Smooth muscle cell of the brain vasculature (primary cell): ENCODE data around the gene PGM5.
"Not testable (repeated sequence)": the region's sequence is repeated elsewhere in the genome, so short reads cannot be mapped to it uniquely, and the experiment has no call there.

ENCODE experiments used
- DNase-seq: peaks from one replicate; pipeline ENCODE4 v3.0.0-alpha.2; 2012; ENCODE audit warnings: low read depth, low spot score

The PGM5 gene

DNA sequence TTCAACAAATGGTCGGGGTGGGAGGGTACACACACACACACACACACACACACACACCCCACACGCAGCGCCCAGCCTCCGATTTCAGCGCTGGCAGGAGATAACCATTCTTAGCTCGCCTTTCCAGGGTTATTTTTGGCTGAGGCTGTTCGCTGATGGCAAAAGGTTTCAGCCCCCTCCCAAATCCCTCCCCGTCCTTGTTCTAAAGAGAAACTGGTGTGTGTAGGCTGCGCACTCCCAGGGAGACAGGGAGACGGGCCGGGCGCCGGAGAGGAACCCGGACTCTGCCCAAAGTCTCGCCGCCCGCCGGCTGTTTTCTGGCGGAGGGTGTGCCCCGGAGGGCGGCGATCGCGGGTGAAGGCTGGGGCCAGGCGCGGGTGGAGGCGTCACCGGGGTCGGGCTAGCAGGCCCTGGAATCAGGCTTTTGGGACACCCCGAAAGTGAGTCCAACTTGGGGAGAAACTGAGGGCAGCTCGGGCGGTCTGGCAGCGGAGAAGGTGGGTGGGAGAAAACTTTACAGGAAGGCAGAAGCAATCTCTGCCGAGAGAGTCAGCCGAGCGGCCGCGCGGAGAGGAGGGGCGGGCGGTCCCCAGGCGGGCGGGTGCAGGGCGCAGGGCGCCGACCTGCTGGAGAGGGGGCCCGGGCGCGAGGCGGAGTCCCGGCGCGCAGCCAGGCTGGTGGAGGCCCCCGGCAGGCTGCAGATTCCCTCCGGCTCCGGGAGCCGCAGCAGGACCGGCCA lies at the start of gene PGM5:
PGM5 (plus strand) TSS at position 232 of the 739 bp plus-strand sequence. CDS start 517 bp downstream, outside the sequence.
- not testable (repeated sequence) for DNase-seq

DNA sequence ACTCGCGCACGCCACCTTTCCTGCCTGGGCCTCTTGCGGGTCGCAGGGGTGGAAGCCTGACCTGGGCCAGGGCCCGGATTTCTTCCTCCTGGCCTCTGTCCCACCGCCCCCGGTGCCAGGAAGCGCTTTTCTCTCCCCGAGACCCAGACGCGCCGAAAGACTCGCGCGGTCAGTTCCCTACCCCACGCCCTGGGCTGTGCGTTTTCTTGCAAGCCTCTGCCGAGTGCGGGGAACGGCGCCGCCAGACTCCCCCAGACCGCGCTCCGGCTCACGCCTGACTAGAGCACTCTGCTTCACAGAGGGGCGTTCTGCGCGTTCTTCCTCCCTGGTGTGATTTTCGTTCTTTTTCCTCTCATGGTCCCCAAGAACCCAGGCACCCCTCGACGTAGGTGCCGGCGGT lies 49.3 kb upstream of the PGM5 start:
- DNase-seq, result not testable (repeated sequence)

DNA sequence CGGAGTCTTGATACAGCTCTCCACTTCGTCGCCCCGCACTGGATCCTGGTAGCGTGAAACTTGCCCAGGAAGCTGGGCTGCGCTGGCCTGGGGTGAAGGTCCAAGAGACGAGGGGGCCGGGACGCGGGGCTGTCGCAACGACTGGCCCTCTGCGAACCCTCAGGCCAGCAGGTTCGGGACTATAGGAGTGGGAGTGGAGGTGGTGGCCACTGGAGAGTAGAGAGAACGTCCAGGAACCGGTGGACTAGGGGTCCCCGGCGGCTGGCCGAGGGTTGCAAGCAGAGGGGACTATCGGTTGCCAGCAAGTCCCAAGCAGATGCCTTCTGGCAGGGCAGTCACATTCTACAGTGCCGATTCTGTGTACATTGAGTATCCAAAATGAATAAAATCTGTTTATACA lies 48.8 kb upstream of the PGM5 start:
- DNase-seq, result not testable (repeated sequence)

DNA sequence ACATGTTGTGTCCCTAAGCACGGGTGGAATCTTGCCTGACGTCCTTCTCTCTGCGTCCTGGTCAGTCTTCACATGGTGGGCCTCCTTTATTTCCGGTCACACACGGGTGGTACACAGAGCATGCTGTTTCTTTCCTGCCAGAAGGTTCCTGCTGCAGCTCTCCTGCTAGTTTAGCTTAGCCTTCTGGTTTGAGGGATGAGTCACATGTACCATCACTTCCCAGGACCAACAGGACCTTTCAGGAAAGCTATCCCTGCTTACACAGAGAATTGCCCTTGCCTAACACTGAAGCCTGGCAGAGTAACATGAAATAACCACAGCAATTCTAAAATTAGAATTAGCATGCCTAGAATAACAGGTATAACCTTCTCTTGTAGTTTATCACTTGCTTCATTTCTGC lies 45.2 kb upstream of the PGM5 start:
- not testable (repeated sequence) for DNase-seq

DNA sequence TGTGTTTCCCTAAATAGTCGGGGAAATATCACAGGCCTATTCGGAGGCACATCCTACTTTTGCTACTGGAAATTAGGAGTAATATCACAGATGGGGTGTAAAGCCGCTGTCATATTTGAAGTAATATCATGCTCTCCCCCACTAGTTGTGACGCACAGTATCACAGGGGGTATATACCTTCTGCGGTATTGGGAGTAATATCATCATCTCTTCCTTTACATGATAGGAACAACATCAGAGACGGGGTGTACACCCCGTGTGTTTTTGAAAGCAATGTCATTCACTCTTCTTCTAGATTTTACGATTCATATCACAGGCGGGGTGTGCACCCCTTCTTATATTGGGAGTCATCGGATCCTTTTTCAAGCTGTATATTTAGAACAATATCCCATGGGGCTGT lies 38.2 kb upstream of the PGM5 start:
- DNase-seq, result not testable (repeated sequence)

DNA sequence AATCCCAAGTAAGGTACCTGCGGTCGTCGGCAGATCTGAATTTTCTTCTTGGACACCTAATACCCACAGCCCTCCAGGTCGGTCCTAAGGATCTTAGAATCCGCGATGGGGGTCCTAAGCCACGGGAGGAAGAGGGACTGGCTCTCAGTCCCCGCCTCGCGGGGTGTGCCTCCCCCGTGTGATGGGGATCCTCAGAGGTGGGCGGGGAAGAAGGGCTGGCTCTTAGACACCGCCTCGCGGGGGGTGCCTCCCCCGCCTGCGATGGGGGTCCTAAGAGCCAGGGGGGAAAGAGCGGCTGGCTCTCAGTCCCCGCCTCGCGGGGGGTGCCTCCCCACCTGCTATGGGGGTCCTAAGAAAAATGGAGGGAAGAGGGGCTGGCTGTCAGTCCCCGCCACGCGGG lies 32.7 kb upstream of the PGM5 start:
- not testable (repeated sequence) for DNase-seq

DNA sequence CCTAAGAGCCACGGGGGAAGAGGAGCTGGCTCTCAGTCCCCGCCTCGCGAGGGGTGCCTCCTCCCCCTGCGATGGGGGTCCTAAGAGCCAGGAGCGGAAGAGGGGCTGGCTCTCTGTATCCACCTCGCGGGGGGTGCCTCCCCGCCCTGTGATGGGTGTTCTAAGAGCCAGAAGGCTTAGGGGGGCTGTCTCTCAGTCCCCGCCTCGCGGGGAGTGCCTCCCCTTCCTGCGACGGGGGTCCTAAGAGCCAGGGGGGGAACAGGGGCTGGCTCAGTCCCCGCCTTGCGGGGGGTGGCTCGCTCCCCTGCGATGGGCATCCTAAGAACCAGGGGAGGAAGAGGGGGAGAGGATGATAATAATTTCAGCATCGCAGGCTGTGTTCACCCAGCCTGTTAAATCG lies 31.9 kb upstream of the PGM5 start:
- not testable (repeated sequence) for DNase-seq

DNA sequence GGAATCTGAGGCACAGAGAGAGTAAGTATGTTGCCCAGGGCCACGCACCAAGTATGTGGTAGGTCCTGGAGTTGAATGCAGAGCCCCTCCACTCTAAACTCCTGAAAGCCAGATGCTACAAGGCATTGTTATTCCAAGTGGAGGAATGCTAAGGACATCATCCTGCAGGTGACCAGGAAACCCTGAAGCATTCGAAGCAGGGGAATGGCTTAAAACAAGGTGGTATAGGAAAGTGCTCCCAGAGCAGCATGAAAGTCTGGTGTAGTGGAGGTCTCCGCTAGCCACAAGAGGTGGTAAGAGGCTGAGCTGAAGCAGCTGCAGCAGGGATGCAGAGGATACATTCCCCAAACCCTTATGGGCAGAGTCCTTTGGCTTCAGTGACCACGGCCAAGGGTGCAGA lies 27.3 kb upstream of the PGM5 start:
- DNase-seq, result not testable (repeated sequence)

DNA sequence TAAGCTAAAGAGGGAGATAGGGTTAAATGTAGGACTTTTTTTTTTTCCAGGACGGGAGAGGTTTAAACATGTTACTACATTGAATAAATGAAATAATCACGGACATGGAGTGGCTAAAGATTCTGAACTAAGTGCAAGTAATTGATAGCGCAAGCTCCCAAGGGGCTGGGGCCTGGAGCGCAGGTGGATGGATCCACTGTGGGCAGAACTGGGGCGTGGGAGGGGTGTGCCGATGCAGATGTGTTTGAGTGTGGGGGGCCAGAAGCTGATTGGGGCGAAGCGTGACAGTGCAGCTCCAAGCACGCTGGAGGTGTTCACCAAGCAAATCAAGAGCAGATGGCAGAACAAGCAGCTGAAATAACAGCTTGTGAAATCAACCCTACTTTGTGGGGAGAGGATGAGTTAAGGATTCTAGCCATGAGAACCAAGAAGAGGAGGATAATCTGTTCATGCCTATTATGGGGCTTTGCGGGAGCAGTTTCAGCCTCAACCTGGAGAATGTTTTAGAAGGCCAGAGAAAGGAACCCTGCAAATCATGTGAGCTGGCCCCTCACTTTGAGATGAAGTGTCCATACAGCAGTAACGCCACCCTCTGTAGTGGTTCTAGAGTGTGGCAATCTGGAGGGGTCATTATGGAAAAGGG lies 25.8 kb upstream of the PGM5 start:
- DNase-seq, result not testable (repeated sequence)

DNA sequence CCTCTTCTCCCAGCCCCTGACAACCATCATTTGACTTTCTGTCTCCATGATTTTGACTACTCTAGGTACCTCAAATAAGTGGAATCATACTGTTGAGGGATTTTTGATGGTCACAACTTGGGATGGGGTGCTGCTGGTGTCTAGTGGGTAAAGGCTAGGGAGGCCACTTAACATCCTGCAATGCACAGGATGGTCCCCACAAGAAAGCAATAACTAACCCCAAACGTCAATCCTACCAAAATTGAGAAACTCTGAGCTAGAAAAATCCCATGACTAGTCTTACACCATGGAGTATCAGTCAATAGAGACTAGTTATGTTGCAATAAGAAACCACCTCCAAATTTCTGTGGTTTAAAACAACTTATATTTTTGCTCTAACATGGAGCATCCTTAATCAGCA lies 24.3 kb upstream of the PGM5 start:
- DNase-seq, result not testable (repeated sequence)

DNA sequence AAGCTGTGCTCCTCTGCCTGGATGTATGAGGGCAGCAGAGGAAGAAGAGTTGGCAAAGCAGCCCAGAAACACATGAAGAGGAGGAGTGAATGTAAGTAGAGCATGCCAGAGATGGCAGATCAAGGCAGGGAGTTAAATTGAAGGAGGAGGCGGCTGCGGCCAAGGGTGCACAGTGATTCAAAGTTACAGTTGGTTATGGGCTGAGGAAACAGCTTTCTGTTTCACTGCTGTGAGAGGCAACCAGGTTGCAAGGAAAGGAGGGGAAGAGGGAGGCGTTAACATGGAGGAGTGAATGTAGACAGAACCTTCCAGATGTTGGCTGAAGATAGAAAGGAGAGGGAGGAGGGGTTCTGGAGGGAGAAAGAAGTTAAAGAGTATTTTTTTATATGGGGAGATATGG lies 20.5 kb upstream of the PGM5 start:
- not testable (repeated sequence) for DNase-seq

DNA sequence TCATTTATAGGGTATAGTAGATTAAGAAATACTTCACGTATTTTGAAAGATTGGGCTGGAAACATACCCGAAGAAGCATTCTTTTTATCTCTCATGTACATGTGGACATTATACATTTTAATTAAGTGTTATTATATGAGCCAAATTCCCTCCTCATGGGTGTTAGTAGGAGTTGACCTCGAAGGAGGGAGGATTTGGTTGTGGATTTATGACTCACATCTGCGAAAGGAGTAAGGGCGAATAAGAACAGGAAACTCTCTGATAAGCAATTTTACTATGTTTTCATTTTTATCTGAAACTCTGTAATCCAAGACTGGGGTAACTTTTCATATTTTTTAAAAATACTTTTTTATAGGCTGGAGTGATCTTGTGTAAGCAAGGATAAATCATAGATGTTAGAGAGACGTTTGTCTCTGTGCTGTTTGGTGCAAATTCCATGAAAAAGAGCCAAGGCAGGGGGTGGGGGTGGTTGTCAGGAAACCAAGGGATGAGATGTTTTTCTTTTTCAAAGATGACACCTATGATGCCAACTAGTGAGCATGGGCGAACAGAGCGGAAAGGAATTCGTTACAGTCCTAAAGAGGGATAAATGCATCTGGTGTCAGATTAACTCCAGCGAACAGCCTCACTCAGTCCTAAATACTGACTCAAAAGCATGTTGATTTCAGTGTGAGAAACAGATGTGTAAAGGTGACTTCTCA lies 19.6 kb upstream of the PGM5 start:
- not testable (repeated sequence) for DNase-seq

DNA sequence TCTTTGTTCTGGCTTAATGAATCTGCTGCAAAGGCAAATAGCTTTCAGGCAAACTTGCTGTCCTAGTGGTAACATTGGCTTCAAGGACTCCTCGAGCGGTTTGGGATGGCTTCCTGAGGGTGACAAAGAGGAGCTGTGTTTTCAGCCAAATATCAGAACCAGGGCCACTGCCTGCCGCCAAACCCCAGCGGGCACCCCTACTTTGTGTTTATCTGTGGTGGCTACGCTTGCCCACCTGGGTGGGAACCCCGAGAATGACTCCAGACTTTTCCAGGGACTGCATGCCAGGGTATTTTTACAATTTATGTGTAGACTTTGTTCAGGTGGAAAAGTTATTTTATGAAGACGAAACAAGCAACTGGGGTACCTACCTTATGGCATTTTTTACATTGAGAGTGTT lies 18.4 kb upstream of the PGM5 start:
- DNase-seq, result not testable (repeated sequence)

DNA sequence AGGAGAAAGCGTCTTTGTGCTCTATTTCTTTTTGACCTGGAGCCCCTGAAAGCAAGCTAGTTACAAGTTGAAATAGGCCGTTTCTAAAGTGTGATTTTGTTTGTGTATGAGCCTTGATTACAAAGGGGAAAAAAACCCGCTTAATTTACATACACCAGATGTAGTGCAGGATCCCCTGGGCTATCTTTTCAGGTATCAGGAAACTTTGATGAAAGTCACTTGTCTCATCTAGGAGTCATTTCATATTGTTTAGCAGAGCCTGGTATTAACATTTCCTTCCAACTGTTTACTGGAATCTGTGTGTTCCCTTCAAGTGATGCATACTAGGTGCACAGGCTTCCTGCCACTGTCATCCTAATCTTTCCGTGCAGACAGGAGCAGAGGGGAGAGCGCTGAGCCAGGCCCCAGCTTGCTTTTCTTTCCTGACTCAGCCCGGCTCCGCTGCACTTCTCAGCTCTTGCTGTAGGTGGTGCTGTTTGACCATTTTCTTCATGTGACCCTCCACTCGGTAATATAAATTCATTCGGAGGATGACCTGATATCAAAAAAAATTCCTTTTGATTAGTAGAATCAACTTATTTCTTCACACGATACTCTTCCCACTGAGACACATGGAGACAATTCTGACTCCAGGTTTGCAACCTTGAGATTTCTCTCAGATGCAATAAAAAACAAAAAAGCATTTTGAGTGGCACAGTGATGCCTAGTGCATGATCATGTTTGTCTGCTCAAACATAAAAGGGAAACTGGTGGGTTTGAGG lies 14.0 kb upstream of the PGM5 start:
- not testable (repeated sequence) for DNase-seq

DNA sequence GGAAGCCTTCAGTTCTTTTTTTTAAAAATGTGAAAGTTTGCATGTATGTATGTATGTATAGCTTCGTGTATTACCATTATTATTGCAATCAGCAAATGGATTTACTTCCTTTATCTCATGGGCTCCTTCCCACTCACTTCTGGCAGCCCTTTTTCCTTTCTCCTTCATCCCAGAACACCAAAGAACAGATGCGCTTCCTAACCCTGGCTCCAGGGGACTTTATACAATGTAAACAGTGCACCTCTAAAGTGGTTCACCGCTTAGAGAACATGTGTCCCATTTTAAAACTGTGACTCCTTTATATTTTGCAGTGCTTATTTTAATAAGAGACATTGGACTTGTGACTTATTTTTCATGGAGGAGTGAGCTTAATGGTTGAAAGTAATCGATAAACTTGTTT lies 13.2 kb upstream of the PGM5 start:
- not testable (repeated sequence) for DNase-seq

DNA sequence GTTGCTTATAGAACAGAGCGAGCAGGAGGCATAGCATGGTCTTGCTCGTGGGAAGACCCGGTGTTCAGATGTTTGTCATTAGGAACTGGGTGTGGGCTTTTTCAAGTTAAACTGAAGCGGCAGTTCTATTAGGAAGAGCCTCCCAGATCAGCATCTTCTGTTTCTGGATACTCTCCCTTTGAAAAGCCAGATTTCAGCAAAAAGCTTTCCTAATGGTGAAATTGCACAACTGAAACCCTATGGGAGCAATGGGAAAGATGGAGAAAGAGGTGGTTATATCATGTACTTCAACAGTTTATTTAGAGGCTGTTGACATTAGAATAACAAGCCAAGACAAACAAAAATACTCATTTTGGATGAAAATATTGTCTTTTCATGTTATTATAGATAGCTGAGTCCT lies 12.4 kb upstream of the PGM5 start:
- not testable (repeated sequence) for DNase-seq

DNA sequence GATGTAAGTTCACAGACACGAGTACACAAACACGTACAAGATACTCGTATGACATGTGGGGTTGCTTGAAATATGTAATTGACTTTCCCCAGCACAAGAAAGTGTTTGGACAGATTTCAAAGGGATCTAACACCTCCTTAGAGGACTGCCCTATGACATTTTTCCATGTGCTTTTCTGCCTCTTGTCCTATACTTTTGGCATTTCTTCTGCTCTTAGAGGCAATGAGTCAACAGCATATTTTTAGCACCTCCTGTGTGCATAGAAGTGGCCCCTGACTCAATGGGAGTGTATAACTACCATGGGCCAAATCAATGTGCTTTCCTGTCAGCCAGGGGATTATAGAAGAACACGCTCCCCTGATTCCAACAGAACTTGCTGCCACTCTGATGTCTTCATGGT lies 4.7 kb upstream of the PGM5 start:
- not testable (repeated sequence) for DNase-seq

DNA sequence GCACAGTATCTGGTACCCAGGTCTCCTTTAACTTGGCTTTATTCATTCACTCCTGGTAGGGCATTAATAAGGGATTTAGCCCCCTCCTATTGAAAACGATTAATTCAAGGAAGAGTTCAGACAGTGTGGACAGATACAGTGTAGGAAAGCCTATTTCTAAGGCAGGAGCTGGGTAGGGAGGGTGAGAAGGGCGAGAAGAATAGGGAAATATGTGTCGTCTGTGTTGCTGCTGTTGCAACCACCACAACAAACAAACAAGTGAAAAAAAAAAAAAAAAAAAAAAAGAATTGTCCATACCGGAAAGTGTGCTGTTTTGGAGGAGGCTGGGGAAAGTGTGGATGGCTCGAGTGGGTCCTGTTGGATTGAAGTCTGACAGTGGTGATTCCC lies 425 bp upstream of the PGM5 start:
- DNase-seq, result not testable (repeated sequence)

DNA sequence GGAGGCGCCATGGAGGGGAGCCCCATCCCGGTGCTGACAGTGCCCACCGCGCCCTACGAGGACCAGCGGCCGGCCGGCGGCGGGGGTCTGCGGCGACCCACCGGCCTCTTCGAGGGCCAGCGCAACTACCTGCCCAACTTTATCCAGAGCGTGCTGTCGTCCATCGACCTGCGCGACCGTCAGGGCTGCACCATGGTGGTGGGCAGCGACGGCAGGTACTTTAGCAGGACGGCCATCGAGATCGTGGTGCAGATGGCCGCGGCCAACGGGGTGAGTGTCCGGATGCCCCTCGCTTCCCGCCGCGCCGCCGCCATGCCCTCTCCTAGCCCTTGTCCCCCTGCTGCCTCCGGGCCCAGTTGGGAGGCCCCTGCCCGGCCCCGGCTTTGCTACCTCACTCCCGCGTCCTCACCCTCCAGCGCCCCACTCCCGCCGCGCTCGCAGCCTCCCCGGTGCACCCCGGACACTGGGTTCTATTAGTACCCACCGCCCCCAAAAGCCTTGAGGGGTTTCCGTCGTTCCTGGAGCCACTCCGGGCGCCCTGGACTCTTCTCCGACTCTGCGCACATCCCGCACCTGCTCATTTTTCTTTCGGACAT lies 806 bp downstream of the PGM5 start:
- DNase-seq, result not testable (repeated sequence)

DNA sequence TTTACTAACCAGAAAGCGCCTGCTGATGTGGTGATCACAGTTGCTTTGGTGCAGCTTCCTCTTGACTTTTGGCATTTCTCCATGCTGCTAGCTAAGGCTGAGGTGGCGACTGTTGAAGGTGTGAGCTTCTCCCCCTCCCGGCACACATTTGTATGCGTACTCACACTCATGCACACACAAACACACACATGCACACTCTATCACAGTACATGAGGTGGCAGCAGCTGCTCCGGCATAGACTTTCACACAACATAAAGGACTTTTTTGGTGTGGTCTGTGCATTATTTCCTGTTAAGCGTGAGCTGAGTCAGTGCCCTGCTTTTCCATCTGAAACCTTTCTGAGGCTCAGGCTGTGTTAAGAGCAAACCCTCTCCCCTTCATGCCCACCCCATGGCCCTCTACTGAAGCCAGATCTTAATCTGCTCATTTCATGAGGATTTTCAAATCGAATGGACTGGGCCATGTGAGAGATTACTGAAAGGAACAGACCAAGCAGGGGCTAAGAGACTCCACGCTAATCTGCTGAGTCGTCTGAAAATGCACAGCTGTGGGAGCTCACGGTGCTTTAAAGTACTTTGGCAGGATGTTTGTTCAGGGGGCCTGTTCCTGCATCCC lies 10.6 kb downstream of the PGM5 start:
- DNase-seq, result not testable (repeated sequence)

DNA sequence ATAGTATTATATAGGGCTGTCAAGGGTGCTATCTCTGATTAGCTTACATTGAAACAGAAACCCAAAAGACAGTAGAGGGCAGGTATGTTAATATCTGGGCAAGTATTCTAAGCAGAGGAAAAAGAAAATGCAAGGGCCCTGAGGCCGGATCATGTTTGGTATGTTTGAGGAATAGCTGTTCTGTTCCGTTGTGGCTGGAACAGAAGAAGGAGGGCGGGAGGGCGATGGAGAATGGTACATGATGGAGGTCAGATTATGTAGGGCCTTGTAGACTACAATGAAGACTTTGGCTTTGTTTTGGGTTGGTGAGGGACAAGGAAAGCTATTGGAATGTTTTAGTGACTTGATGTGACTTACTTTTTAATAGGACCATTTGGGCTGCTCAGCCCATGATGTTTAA lies 19.4 kb downstream of the PGM5 start:
- DNase-seq, result not testable (repeated sequence)
